ENCODE data around the gene IDI1.

DNA sequence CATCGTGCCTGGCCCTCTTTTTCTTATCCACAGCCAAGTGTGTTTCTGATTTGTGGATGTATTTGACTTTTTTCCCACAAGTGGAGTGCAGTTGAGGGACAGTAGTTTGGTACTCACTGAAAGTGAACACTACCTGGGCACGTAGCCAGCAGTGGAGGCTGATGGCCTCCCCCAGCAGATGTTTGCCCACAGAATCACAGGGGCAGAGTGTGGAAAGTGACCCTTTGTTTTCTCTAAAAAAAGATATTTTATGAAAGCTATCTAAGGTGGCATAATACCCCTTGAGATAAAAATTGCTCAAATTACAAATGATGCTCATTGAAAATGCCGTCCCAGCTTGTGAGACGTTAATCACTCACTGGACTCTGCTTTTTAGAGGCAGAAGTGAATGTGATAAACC is 36.3 kb upstream of the IDI1 start:
- TF ChIP-seq POLR2AphosphoS5 (IDR thresholded peaks at IDR 0.05) (no peak), POLR2A (IDR thresholded peaks at IDR 0.05) (no peak)
